ENCODE data around the gene OR2A2.

OR2A2 gene

GRCh38 chr7:144109283-144109682, at the start of gene OR2A2:
Gene OR2A2 (plus strand): TSS chr7:144109583. CDS start chr7:144109583, 0 bp downstream.
- Histone ChIP-seq H3K4me3 (ENCODE audit: low read depth in 1 of 2, low read length in 2 of 2) (no peak within 1 kb of the TSS), H3K9me3 (ENCODE audit: control insufficient read depth in 1 of 2, low read length in 2 of 2) (no peaks in the 10 kb centered on the region), H3K27me3 (ENCODE audit: low read depth, low read length) (no peaks in the 10 kb centered on the region), H3K36me3 (ENCODE audit: control insufficient read depth in 1 of 2, insufficient read depth in 2 of 2, low read length in 2 of 2) (no peaks in the 10 kb centered on the region), H3K27ac (ENCODE audit: low read length) (no peak within 1 kb of the TSS), H3K4me1 (ENCODE audit: control insufficient read depth in 1 of 2, insufficient read depth in 2 of 2, low read length in 2 of 2) (no peaks in the 10 kb centered on the region)

- H3K9me3 ChIP-seq (ENCODE audit: control insufficient read depth in 1 of 2, low read length in 2 of 2) = peaks cover 0 to 7% of the 10 kb centered on the region in 2 donors
- H3K4me3 ChIP-seq (ENCODE audit: low read depth in 1 of 2, low read length in 2 of 2) = no peak overlapping the region
- H3K27me3 ChIP-seq (ENCODE audit: low read depth, low read length) = no peaks in the 10 kb centered on the region
- no peaks in the 10 kb centered on the region for H3K4me1 ChIP-seq (ENCODE audit: control insufficient read depth in 1 of 2, insufficient read depth in 2 of 2, low read length in 2 of 2)
- no peaks in the 10 kb centered on the region for H3K36me3 ChIP-seq (ENCODE audit: control insufficient read depth in 1 of 2, insufficient read depth in 2 of 2, low read length in 2 of 2)
- H3K27ac ChIP-seq (ENCODE audit: low read length) = no peak overlapping the region
Measured at GRCh38 chr7:144063710-144064109, 45.7 kb upstream of the OR2A2 start.

GRCh38 chr7:144069511-144069910, 39.9 kb upstream of the OR2A2 start, which contains the start of gene OR2A25:
Gene OR2A25 (plus strand): TSS chr7:144069811. CDS start chr7:144074220, 4,409 bp downstream.
- no peak within 1 kb of the TSS for H3K4me3 ChIP-seq (ENCODE audit: low read depth in 1 of 2, low read length in 2 of 2)
- no peaks in the 10 kb centered on the region for H3K27me3 ChIP-seq (ENCODE audit: low read depth, low read length)
- H3K4me1 ChIP-seq (ENCODE audit: control insufficient read depth in 1 of 2, insufficient read depth in 2 of 2, low read length in 2 of 2) = no peaks in the 10 kb centered on the region
- H3K9me3 ChIP-seq (ENCODE audit: control insufficient read depth in 1 of 2, low read length in 2 of 2) = no peaks in the 10 kb centered on the region
- no peaks in the 10 kb centered on the region for H3K36me3 ChIP-seq (ENCODE audit: control insufficient read depth in 1 of 2, insufficient read depth in 2 of 2, low read length in 2 of 2)
- H3K27ac ChIP-seq (ENCODE audit: low read length) = no peak within 1 kb of the TSS

GRCh38 chr7:144069953-144070352, 39.4 kb upstream of the OR2A2 start:
- no peaks in the 10 kb centered on the region for H3K9me3 ChIP-seq (ENCODE audit: control insufficient read depth in 1 of 2, low read length in 2 of 2)
- H3K4me3 ChIP-seq (ENCODE audit: low read depth in 1 of 2, low read length in 2 of 2) = no peak overlapping the region
- no peaks in the 10 kb centered on the region for H3K27me3 ChIP-seq (ENCODE audit: low read depth, low read length)
- no peaks in the 10 kb centered on the region for H3K36me3 ChIP-seq (ENCODE audit: control insufficient read depth in 1 of 2, insufficient read depth in 2 of 2, low read length in 2 of 2)
- H3K27ac ChIP-seq (ENCODE audit: low read length) = no peak overlapping the region
- no peaks in the 10 kb centered on the region for H3K4me1 ChIP-seq (ENCODE audit: control insufficient read depth in 1 of 2, insufficient read depth in 2 of 2, low read length in 2 of 2)

GRCh38 chr7:144074374-144074773, 35.0 kb upstream of the OR2A2 start:
- no peaks in the 10 kb centered on the region for H3K36me3 ChIP-seq (ENCODE audit: control insufficient read depth in 1 of 2, insufficient read depth in 2 of 2, low read length in 2 of 2)
- H3K4me3 ChIP-seq (ENCODE audit: low read depth in 1 of 2, low read length in 2 of 2) = no peak overlapping the region
- no peaks in the 10 kb centered on the region for H3K27me3 ChIP-seq (ENCODE audit: low read depth, low read length)
- H3K9me3 ChIP-seq (ENCODE audit: control insufficient read depth in 1 of 2, low read length in 2 of 2) = no peaks in the 10 kb centered on the region
- H3K4me1 ChIP-seq (ENCODE audit: control insufficient read depth in 1 of 2, insufficient read depth in 2 of 2, low read length in 2 of 2) = no peaks in the 10 kb centered on the region
- no peak overlapping the region for H3K27ac ChIP-seq (ENCODE audit: low read length)

- Histone ChIP-seq H3K36me3 (ENCODE audit: control insufficient read depth in 1 of 2, insufficient read depth in 2 of 2, low read length in 2 of 2) (no peaks in the 10 kb centered on the region), H3K9me3 (ENCODE audit: control insufficient read depth in 1 of 2, low read length in 2 of 2) (peaks cover 0 to 3% of the 10 kb centered on the region in 2 donors), H3K4me3 (ENCODE audit: low read depth in 1 of 2, low read length in 2 of 2) (no peak within 1 kb of the TSS), H3K27ac (ENCODE audit: low read length) (no peak within 1 kb of the TSS), H3K4me1 (ENCODE audit: control insufficient read depth in 1 of 2, insufficient read depth in 2 of 2, low read length in 2 of 2) (no peaks in the 10 kb centered on the region), H3K27me3 (ENCODE audit: low read depth, low read length) (no peaks in the 10 kb centered on the region)
Measured at GRCh38 chr7:144085978-144086377, 23.4 kb upstream of the OR2A2 start, which contains the start of gene OR2A12. Gene OR2A12 (plus strand): TSS chr7:144086278. CDS start chr7:144095108, 8,830 bp downstream.

GRCh38 chr7:144086730-144087129, 22.7 kb upstream of the OR2A2 start:
- no peaks in the 10 kb centered on the region for H3K36me3 ChIP-seq (ENCODE audit: control insufficient read depth in 1 of 2, insufficient read depth in 2 of 2, low read length in 2 of 2)
- H3K9me3 ChIP-seq (ENCODE audit: control insufficient read depth in 1 of 2, low read length in 2 of 2) = peaks cover 0 to 3% of the 10 kb centered on the region in 2 donors
- no peaks in the 10 kb centered on the region for H3K27me3 ChIP-seq (ENCODE audit: low read depth, low read length)
- no peaks in the 10 kb centered on the region for H3K4me1 ChIP-seq (ENCODE audit: control insufficient read depth in 1 of 2, insufficient read depth in 2 of 2, low read length in 2 of 2)
- H3K4me3 ChIP-seq (ENCODE audit: low read depth in 1 of 2, low read length in 2 of 2) = no peak overlapping the region
- no peak overlapping the region for H3K27ac ChIP-seq (ENCODE audit: low read length)

- H3K27me3 ChIP-seq (ENCODE audit: low read depth, low read length) = no peaks in the 10 kb centered on the region
- H3K36me3 ChIP-seq (ENCODE audit: control insufficient read depth in 1 of 2, insufficient read depth in 2 of 2, low read length in 2 of 2) = no peaks in the 10 kb centered on the region
- H3K4me1 ChIP-seq (ENCODE audit: control insufficient read depth in 1 of 2, insufficient read depth in 2 of 2, low read length in 2 of 2) = no peaks in the 10 kb centered on the region
- peaks cover 0 to 3% of the 10 kb centered on the region in 2 donors for H3K9me3 ChIP-seq (ENCODE audit: control insufficient read depth in 1 of 2, low read length in 2 of 2)
- no peak overlapping the region for H3K27ac ChIP-seq (ENCODE audit: low read length)
- no peak overlapping the region for H3K4me3 ChIP-seq (ENCODE audit: low read depth in 1 of 2, low read length in 2 of 2)
Measured at GRCh38 chr7:144087230-144087629, 22.2 kb upstream of the OR2A2 start.

- H3K27ac ChIP-seq (ENCODE audit: low read length) = no peak overlapping the region
- H3K4me1 ChIP-seq (ENCODE audit: control insufficient read depth in 1 of 2, insufficient read depth in 2 of 2, low read length in 2 of 2) = no peaks in the 10 kb centered on the region
- H3K27me3 ChIP-seq (ENCODE audit: low read depth, low read length) = no peaks in the 10 kb centered on the region
- H3K36me3 ChIP-seq (ENCODE audit: control insufficient read depth in 1 of 2, insufficient read depth in 2 of 2, low read length in 2 of 2) = no peaks in the 10 kb centered on the region
- H3K4me3 ChIP-seq (ENCODE audit: low read depth in 1 of 2, low read length in 2 of 2) = no peak overlapping the region
- H3K9me3 ChIP-seq (ENCODE audit: control insufficient read depth in 1 of 2, low read length in 2 of 2) = peaks cover 0 to 3% of the 10 kb centered on the region in 2 donors
Measured at GRCh38 chr7:144090667-144091066, 18.7 kb upstream of the OR2A2 start.

- no peaks in the 10 kb centered on the region for H3K9me3 ChIP-seq (ENCODE audit: control insufficient read depth in 1 of 2, low read length in 2 of 2)
- H3K27me3 ChIP-seq (ENCODE audit: low read depth, low read length) = no peaks in the 10 kb centered on the region
- H3K4me3 ChIP-seq (ENCODE audit: low read depth in 1 of 2, low read length in 2 of 2) = no peak overlapping the region
- H3K27ac ChIP-seq (ENCODE audit: low read length) = no peak overlapping the region
- no peaks in the 10 kb centered on the region for H3K36me3 ChIP-seq (ENCODE audit: control insufficient read depth in 1 of 2, insufficient read depth in 2 of 2, low read length in 2 of 2)
- H3K4me1 ChIP-seq (ENCODE audit: control insufficient read depth in 1 of 2, insufficient read depth in 2 of 2, low read length in 2 of 2) = no peaks in the 10 kb centered on the region
Measured at GRCh38 chr7:144098776-144099175, 10.6 kb upstream of the OR2A2 start.

GRCh38 chr7:144100607-144101006, 8.8 kb upstream of the OR2A2 start:
- Histone ChIP-seq H3K4me3 (ENCODE audit: low read depth in 1 of 2, low read length in 2 of 2) (no peak overlapping the region), H3K36me3 (ENCODE audit: control insufficient read depth in 1 of 2, insufficient read depth in 2 of 2, low read length in 2 of 2) (no peaks in the 10 kb centered on the region), H3K27ac (ENCODE audit: low read length) (no peak overlapping the region), H3K9me3 (ENCODE audit: control insufficient read depth in 1 of 2, low read length in 2 of 2) (no peaks in the 10 kb centered on the region), H3K4me1 (ENCODE audit: control insufficient read depth in 1 of 2, insufficient read depth in 2 of 2, low read length in 2 of 2) (no peaks in the 10 kb centered on the region), H3K27me3 (ENCODE audit: low read depth, low read length) (no peaks in the 10 kb centered on the region)

GRCh38 chr7:144102041-144102440, 7.3 kb upstream of the OR2A2 start:
- H3K36me3 ChIP-seq (ENCODE audit: control insufficient read depth in 1 of 2, insufficient read depth in 2 of 2, low read length in 2 of 2) = no peaks in the 10 kb centered on the region
- no peaks in the 10 kb centered on the region for H3K4me1 ChIP-seq (ENCODE audit: control insufficient read depth in 1 of 2, insufficient read depth in 2 of 2, low read length in 2 of 2)
- no peaks in the 10 kb centered on the region for H3K9me3 ChIP-seq (ENCODE audit: control insufficient read depth in 1 of 2, low read length in 2 of 2)
- H3K27ac ChIP-seq (ENCODE audit: low read length) = no peak overlapping the region
- H3K4me3 ChIP-seq (ENCODE audit: low read depth in 1 of 2, low read length in 2 of 2) = no peak overlapping the region
- H3K27me3 ChIP-seq (ENCODE audit: low read depth, low read length) = no peaks in the 10 kb centered on the region

Measured in muscle layer of duodenum (tissue), 2 donors.